Activated T-cell treated with anti-CD3 and anti-CD28 coated beads for 24 hours (primary cell): ENCODE measurements around the gene MINDY4.

ENCODE experiments used
- DNase-seq: peaks from one replicate; pipeline ENCODE4 v3.0.0-alpha.2; 2020; ENCODE audit warnings: low read depth

Gene MINDY4

GRCh38 chr7:30933124-30933974, 162.1 kb downstream of the MINDY4 start:
- DNase-seq = no peak

GRCh38 chr7:30934225-30934624, 163.0 kb downstream of the MINDY4 start:
- no peak for DNase-seq

- no peak for DNase-seq
Observed at GRCh38 chr7:30934732-30935568, 163.7 kb downstream of the MINDY4 start.

- DNase-seq = no peak
Observed at GRCh38 chr7:30935569-30935877, 164.3 kb downstream of the MINDY4 start.

- no peak for DNase-seq
Observed at GRCh38 chr7:30936650-30937245, 165.5 kb downstream of the MINDY4 start.

- no peak for DNase-seq
Observed at GRCh38 chr7:30937416-30937815, 166.2 kb downstream of the MINDY4 start.

- DNase-seq = peak; percentile 48
Observed at GRCh38 chr7:30938435-30939316, 167.5 kb downstream of the MINDY4 start.

- no peak for DNase-seq
Observed at GRCh38 chr7:30941582-30942323, 170.5 kb downstream of the MINDY4 start.
